ENCODE measurements around the gene TAF11L6. TPM values are rescaled to one million over a fixed set of nuclear protein-coding genes. Genes with fewer than 3 reads are reported as not detected.

TAF11L6 gene
- total and polyA plus RNA-seq, 8 donors = not detected

Other genes with a start within 250 kb of the TAF11L6 start
- gene TAF11L2, start 30.4 kb upstream of the TAF11L6 start, total RNA-seq = not detected
- gene TAF11L2, start 30.4 kb upstream of the TAF11L6 start, polyA plus RNA-seq = not detected
- not detected for gene TAF11L3, start 10.3 kb upstream of the TAF11L6 start, total RNA-seq
- not detected for gene TAF11L3, start 10.3 kb upstream of the TAF11L6 start, polyA plus RNA-seq
- gene TAF11L4, start 6.9 kb upstream of the TAF11L6 start, total RNA-seq = not detected
- gene TAF11L4, start 6.9 kb upstream of the TAF11L6 start, polyA plus RNA-seq = not detected
- gene TAF11L5, start 3.4 kb upstream of the TAF11L6 start, total RNA-seq = not detected
- not detected for gene TAF11L5, start 3.4 kb upstream of the TAF11L6 start, polyA plus RNA-seq
- not detected for gene TAF11L7, start 57.1 kb downstream of the TAF11L6 start, total RNA-seq
- not detected for gene TAF11L7, start 57.1 kb downstream of the TAF11L6 start, polyA plus RNA-seq
- gene TAF11L8, start 62.3 kb downstream of the TAF11L6 start, total RNA-seq = not detected
- not detected for gene TAF11L8, start 62.3 kb downstream of the TAF11L6 start, polyA plus RNA-seq
- not detected for gene TAF11L9, start 65.7 kb downstream of the TAF11L6 start, total RNA-seq
- not detected for gene TAF11L9, start 65.7 kb downstream of the TAF11L6 start, polyA plus RNA-seq
- gene TAF11L10, start 69.2 kb downstream of the TAF11L6 start, total RNA-seq = not detected
- gene TAF11L10, start 69.2 kb downstream of the TAF11L6 start, polyA plus RNA-seq = not detected
- gene TAF11L11, start 75.5 kb downstream of the TAF11L6 start, total RNA-seq = not detected
- not detected for gene TAF11L11, start 75.5 kb downstream of the TAF11L6 start, polyA plus RNA-seq
- gene TAF11L12, start 81.7 kb downstream of the TAF11L6 start, total RNA-seq = not detected
- not detected for gene TAF11L12, start 81.7 kb downstream of the TAF11L6 start, polyA plus RNA-seq
- gene TAF11L13, start 103.4 kb downstream of the TAF11L6 start, total RNA-seq = not detected
- not detected for gene TAF11L13, start 103.4 kb downstream of the TAF11L6 start, polyA plus RNA-seq
- not detected for gene TAF11L14, start 105.8 kb downstream of the TAF11L6 start, total RNA-seq
- gene TAF11L14, start 105.8 kb downstream of the TAF11L6 start, polyA plus RNA-seq = not detected